Measurements from ENCODE around the gene METTL15.
"Not testable (repeated sequence)": the region's sequence is repeated elsewhere in the genome, so short reads cannot be mapped to it uniquely, and the experiment has no call there.

Gene METTL15

GRCh38 chr11:28296426-28296825 is 188.2 kb downstream of the METTL15 start:
- TF ChIP-seq CTCF (IDR thresholded peaks at IDR 0.05; ENCODE audit: low read depth, low read length), result no peak
- H3K4me3 ChIP-seq (ENCODE audit: low read depth, low read length), result no peak overlapping the region

- H3K4me3 ChIP-seq (ENCODE audit: low read depth, low read length), result no peak overlapping the region
- TF ChIP-seq CTCF (IDR thresholded peaks at IDR 0.05; ENCODE audit: low read depth, low read length), result no peak
Observed at GRCh38 chr11:28298209-28298608, 190.0 kb downstream of the METTL15 start.

GRCh38 chr11:28303477-28304191 is 195.4 kb downstream of the METTL15 start:
- H3K4me3 ChIP-seq (ENCODE audit: low read depth, low read length), result no peak overlapping the region
- no peak for TF ChIP-seq CTCF (IDR thresholded peaks at IDR 0.05; ENCODE audit: low read depth, low read length)

- TF ChIP-seq CTCF (IDR thresholded peaks at IDR 0.05; ENCODE audit: low read depth, low read length), result no peak
- no peak overlapping the region for H3K4me3 ChIP-seq (ENCODE audit: low read depth, low read length)
Observed at GRCh38 chr11:28315440-28315839, 207.3 kb downstream of the METTL15 start.

GRCh38 chr11:28318871-28319270 is 210.7 kb downstream of the METTL15 start:
- H3K4me3 ChIP-seq (ENCODE audit: low read depth, low read length), result no peak overlapping the region
- TF ChIP-seq CTCF (IDR thresholded peaks at IDR 0.05; ENCODE audit: low read depth, low read length), result no peak

- no peak for TF ChIP-seq CTCF (IDR thresholded peaks at IDR 0.05; ENCODE audit: low read depth, low read length)
- no peak overlapping the region for H3K4me3 ChIP-seq (ENCODE audit: low read depth, low read length)
Observed at GRCh38 chr11:28323621-28324020, 215.4 kb downstream of the METTL15 start.

GRCh38 chr11:28332393-28332792 is 224.2 kb downstream of the METTL15 start:
- H3K4me3 ChIP-seq (ENCODE audit: low read depth, low read length), result not testable (repeated sequence)

- no peak overlapping the region for H3K4me3 ChIP-seq (ENCODE audit: low read depth, low read length)
- no peak for TF ChIP-seq CTCF (IDR thresholded peaks at IDR 0.05; ENCODE audit: low read depth, low read length)
Observed at GRCh38 chr11:28337701-28338100, 229.5 kb downstream of the METTL15 start.

Measured in WI38 (cell line).